Measurements from ENCODE around the gene CCM2. TPM values are rescaled to one million over a fixed set of nuclear protein-coding genes. Genes with fewer than 3 reads are reported as not detected.

The CCM2 gene
- total RNA-seq, 2 experiments from 2014 or later, result 72.3 to 77.5 TPM

GRCh38 chr7:44969049-44969700 is 30.8 kb upstream of the CCM2 start:
- Mint-ChIP-seq H3K9me3 (no peaks in the 10 kb centered on the region), H3K4me1 (ENCODE audit: low read depth) (peaks cover 13% of the 10 kb centered on the region), H3K4me3 (no peak overlapping the region), H3K27ac (no peak overlapping the region), H3K27me3 (no peaks in the 10 kb centered on the region), H3K36me3 (ENCODE audit: low read depth) (peaks cover 86% of the 10 kb centered on the region)
- POLR2A ChIA-PET, result interaction anchor here (1.2 to 16.8 kb wide), 5 partner anchors 5 to 136 kb away, joined by 3 to 317 read pairs (median 4); partner anchors contain the start of genes CCM2 and MYO1G
- ATAC-seq (no peak), DNase-seq (peak; percentile 2)
- CTCF ChIA-PET, result interaction anchor here (1.4 kb wide), 1 partner anchor 166 kb away, joined by 3 read pairs; no protein-coding TSS in a partner anchor
- intact Hi-C loops (cut with micrococcal nuclease), result no loop called here
- TF ChIP-seq, protein P1, sequence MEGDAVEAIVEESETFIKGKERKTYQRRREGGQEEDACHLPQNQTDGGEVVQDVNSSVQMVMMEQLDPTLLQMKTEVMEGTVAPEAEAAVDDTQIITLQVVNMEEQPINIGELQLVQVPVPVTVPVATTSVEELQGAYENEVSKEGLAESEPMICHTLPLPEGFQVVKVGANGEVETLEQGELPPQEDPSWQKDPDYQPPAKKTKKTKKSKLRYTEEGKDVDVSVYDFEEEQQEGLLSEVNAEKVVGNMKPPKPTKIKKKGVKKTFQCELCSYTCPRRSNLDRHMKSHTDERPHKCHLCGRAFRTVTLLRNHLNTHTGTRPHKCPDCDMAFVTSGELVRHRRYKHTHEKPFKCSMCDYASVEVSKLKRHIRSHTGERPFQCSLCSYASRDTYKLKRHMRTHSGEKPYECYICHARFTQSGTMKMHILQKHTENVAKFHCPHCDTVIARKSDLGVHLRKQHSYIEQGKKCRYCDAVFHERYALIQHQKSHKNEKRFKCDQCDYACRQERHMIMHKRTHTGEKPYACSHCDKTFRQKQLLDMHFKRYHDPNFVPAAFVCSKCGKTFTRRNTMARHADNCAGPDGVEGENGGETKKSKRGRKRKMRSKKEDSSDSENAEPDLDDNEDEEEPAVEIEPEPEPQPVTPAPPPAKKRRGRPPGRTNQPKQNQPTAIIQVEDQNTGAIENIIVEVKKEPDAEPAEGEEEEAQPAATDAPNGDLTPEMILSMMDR (IDR thresholded peaks at IDR 0.05), result no peak

- TF ChIP-seq, protein P1 (IDR thresholded peaks at IDR 0.05), result no peak
- Mint-ChIP-seq H3K36me3 (ENCODE audit: low read depth) (peaks cover 89% of the 10 kb centered on the region), H3K9me3 (no peaks in the 10 kb centered on the region), H3K27ac (no peak overlapping the region), H3K4me3 (no peak overlapping the region), H3K4me1 (ENCODE audit: low read depth) (peaks cover 19% of the 10 kb centered on the region), H3K27me3 (no peaks in the 10 kb centered on the region)
- ATAC-seq (no peak), DNase-seq (peak; percentile 4)
- intact Hi-C loops (cut with micrococcal nuclease), result no loop called here
- CTCF ChIA-PET, result interaction anchor here (1.4 kb wide), 1 partner anchor 165 kb away, joined by 3 read pairs; no protein-coding TSS in a partner anchor
- POLR2A ChIA-PET, result interaction anchor here (1.2 to 16.8 kb wide), 4 partner anchors 5 to 136 kb away, joined by 3 to 317 read pairs (median 160); partner anchors contain the start of genes CCM2 and MYO1G
Measured at GRCh38 chr7:44969701-44970522, 30.1 kb upstream of the CCM2 start.

DNA sequence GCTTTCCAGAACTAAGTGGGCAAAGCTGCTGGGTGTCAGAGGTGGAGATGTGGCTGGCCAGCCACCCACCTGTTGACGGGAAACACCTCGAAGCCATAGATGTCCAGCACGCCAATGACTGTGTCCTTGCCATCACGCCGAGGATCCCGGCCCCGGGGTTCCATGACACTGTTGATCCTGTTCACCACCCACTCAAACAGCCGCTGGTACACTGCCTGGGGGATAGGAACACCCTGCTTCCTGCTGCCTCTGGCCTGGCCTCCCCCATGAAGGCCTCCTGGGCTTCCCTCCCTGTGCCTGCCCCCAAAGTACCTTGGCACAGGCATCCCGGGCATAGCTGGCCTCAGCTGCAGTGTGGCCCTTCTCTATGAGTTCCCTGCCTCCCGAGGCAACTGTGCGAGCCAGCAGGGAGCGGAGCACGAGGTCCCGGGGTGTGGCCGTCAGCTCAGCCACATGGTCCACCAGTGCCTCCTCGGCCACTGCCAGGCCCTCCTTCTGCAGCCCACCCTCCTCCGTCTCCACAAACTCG is 29.4 kb upstream of the CCM2 start:
- intact Hi-C loops (cut with micrococcal nuclease), result no loop called here
- CTCF ChIA-PET, result interaction anchor here (1.4 kb wide), 1 partner anchor 165 kb away, joined by 3 read pairs; no protein-coding TSS in a partner anchor
- no peaks in the 10 kb centered on the region for H3K9me3 Mint-ChIP-seq
- no peak overlapping the region for H3K27ac Mint-ChIP-seq
- no peak overlapping the region for H3K4me3 Mint-ChIP-seq
- ATAC-seq (no peak), DNase-seq (peak; percentile 13)
- no peaks in the 10 kb centered on the region for H3K27me3 Mint-ChIP-seq
- peaks cover 89% of the 10 kb centered on the region for H3K36me3 Mint-ChIP-seq (ENCODE audit: low read depth)
- TF ChIP-seq, protein P1 (IDR thresholded peaks at IDR 0.05), result no peak
- POLR2A ChIA-PET, result interaction anchor here (0.9 to 16.8 kb wide), 4 partner anchors 6 to 31 kb away, joined by 3 to 317 read pairs (median 224); partner anchors contain the start of gene MYO1G
- H3K4me1 Mint-ChIP-seq (ENCODE audit: low read depth), result peaks cover 24% of the 10 kb centered on the region

GRCh38 chr7:44971188-44971901 is 28.7 kb upstream of the CCM2 start:
- ChIA-PET POLR2A (interaction anchor here (0.9 to 16.8 kb wide), 4 partner anchors 7 to 165 kb away, joined by 3 to 317 read pairs (median 66); no protein-coding TSS in a partner anchor), CTCF (interaction anchor here (3.4 kb wide), 1 partner anchor 12 kb away, joined by 24 read pairs; no protein-coding TSS in a partner anchor)
- DNase-seq (peak; percentile 10), ATAC-seq (no peak)
- Mint-ChIP-seq H3K9me3 (no peaks in the 10 kb centered on the region), H3K27ac (peak overlapping the region; percentile 54), H3K36me3 (ENCODE audit: low read depth) (peaks cover 89% of the 10 kb centered on the region), H3K27me3 (no peaks in the 10 kb centered on the region), H3K4me1 (ENCODE audit: low read depth) (peaks cover 32% of the 10 kb centered on the region), H3K4me3 (no peak overlapping the region)
- intact Hi-C loops (cut with micrococcal nuclease), result no loop called here
- TF ChIP-seq, protein P1 (IDR thresholded peaks at IDR 0.05), result no peak

All from activated CD8-positive, alpha-beta T cell treated with anti-CD3 and anti-CD28 coated beads for 36 hours (primary cell).